COLO668 (cell line): Measurements from ENCODE around the gene CALML5.

Source experiments
- DNase-seq: peaks from one replicate; lab custom pipeline; 2025; ENCODE audit not compliant: unreplicated experiment; lab: John Stamatoyannopoulos, UW

The CALML5 gene

GRCh38 chr10:5467634-5468255, 31.6 kb downstream of the CALML5 start:
- DNase-seq = no peak

GRCh38 chr10:5467207-5467535, 32.2 kb downstream of the CALML5 start:
- no peak for DNase-seq

- no peak for DNase-seq
Measured at GRCh38 chr10:5466451-5467206, 32.7 kb downstream of the CALML5 start.

- no peak for DNase-seq
Measured at GRCh38 chr10:5465976-5466450, 33.4 kb downstream of the CALML5 start.

GRCh38 chr10:5464546-5464945, 34.8 kb downstream of the CALML5 start:
- no peak for DNase-seq

- no peak for DNase-seq
Measured at GRCh38 chr10:5462841-5463293, 36.5 kb downstream of the CALML5 start.

- no peak for DNase-seq
Measured at GRCh38 chr10:5461914-5462840, 37.2 kb downstream of the CALML5 start.

- no peak for DNase-seq
Measured at GRCh38 chr10:5461203-5461588, 38.2 kb downstream of the CALML5 start.

GRCh38 chr10:5460468-5461202, 38.7 kb downstream of the CALML5 start:
- DNase-seq = no peak

GRCh38 chr10:5458949-5459747, 40.2 kb downstream of the CALML5 start:
- no peak for DNase-seq

GRCh38 chr10:5458425-5458824, 40.9 kb downstream of the CALML5 start:
- no peak for DNase-seq

- DNase-seq = no peak
Measured at GRCh38 chr10:5457741-5458140, 41.6 kb downstream of the CALML5 start.

- no peak for DNase-seq
Measured at GRCh38 chr10:5456563-5456962, 42.8 kb downstream of the CALML5 start.

GRCh38 chr10:5453749-5454489, 45.5 kb downstream of the CALML5 start:
- no peak for DNase-seq

- DNase-seq = no peak
Measured at GRCh38 chr10:5450605-5451384, 48.6 kb downstream of the CALML5 start.

- no peak for DNase-seq
Measured at GRCh38 chr10:5449823-5450222, 49.5 kb downstream of the CALML5 start.

- no peak for DNase-seq
Measured at GRCh38 chr10:5449227-5449626, 50.1 kb downstream of the CALML5 start.
